K562 (cell line): ENCODE results near the gene MINDY4. TPM values are rescaled to one million over a fixed set of nuclear protein-coding genes. Genes with fewer than 3 reads are reported as not detected.
A peak's percentile ranks its signal among the peaks of the same experiment; 100 is the strongest.

Experiments used
- CAMTA2 ChIP-seq: fragments of 250-450 bp; sonication (Bioruptor Pico); conservative IDR thresholded peaks from 2 replicates; pipeline ENCODE4 v1.5.1; 2022
- CXXC5 ChIP-seq: fragments of 250-450 bp; sonication (Bioruptor Pico); IDR thresholded peaks from 2 replicates; pipeline ENCODE4 v1.8.0; 2022; ENCODE audit warnings: inconsistent platforms, mild to moderate bottlenecking, moderate library complexity
- GATAD2A ChIP-seq: fragments of 450-650 bp; IDR thresholded peaks from 2 replicates; pipeline ENCODE4 v1.6.1; 2017
- HNRNPUL1 ChIP-seq: fragments of 200-400 bp; formaldehyde crosslinking; IDR thresholded peaks from 2 replicates; pipeline ENCODE4 v1.6.1; 2017; ENCODE audit warnings: low read length
- MBD2 ChIP-seq: sonication (generic); IDR thresholded peaks from 2 replicates; pipeline ENCODE4 v1.6.1; 2016; ENCODE audit warnings: low read depth, borderline replicate concordance
- MXI1 ChIP-seq: IDR thresholded peaks from 2 replicates; pipeline ENCODE4 v1.6.1; 2011; ENCODE audit warnings: low read depth, mild to moderate bottlenecking, improper control_type of control experiment, low read length
- NFYB ChIP-seq: IDR thresholded peaks from 2 replicates; pipeline ENCODE4 v1.6.1; 2011; ENCODE audit warnings: mild to moderate bottlenecking, moderate library complexity; ENCODE audit not compliant: insufficient read length; ENCODE audit errors: extremely low read depth
- SAFB ChIP-seq: fragments of 200-400 bp; formaldehyde crosslinking; IDR thresholded peaks from 2 replicates; pipeline ENCODE4 v1.6.1; 2017; ENCODE audit warnings: low read depth, low read length, borderline replicate concordance
- SLC30A9 ChIP-seq: fragments of 250-450 bp; sonication (Bioruptor Pico); IDR thresholded peaks from 2 replicates; pipeline ENCODE4 v1.8.0; 2022; ENCODE audit warnings: mild to moderate bottlenecking, moderate library complexity
- SMAD2 ChIP-seq: fragments of 150-350 bp; IDR thresholded peaks from 2 replicates; pipeline ENCODE4 v1.6.1; 2014; ENCODE audit warnings: low read depth, mild to moderate bottlenecking, low read length
- SMARCA4 ChIP-seq: fragments of 450-650 bp; IDR thresholded peaks from 2 replicates; pipeline ENCODE4 v1.6.1; 2016
- TAF15 ChIP-seq: fragments of 200-400 bp; formaldehyde crosslinking; IDR thresholded peaks from 2 replicates; pipeline ENCODE4 v1.6.1; 2017; ENCODE audit warnings: mild to moderate bottlenecking, low read depth, low read length, moderate library complexity
- WHSC1 ChIP-seq: IDR thresholded peaks from one replicate; pipeline ENCODE4 v1.6.1; 2012; ENCODE audit warnings: low read length, control low read depth, inconsistent platforms
- ZBTB17 ChIP-seq: fragments of 450-650 bp; formaldehyde crosslinking; IDR thresholded peaks from 2 replicates; pipeline ENCODE4 v1.4.0; 2020; ENCODE audit warnings: mild to moderate bottlenecking
- ZKSCAN8 ChIP-seq: fragments of 200-800 bp; sonication (Bioruptor generic); IDR thresholded peaks from 2 replicates; pipeline ENCODE4 v1.6.1; 2016; ENCODE audit warnings: missing genetic modification characterization, missing compliant biosample characterization
- ZNF551 ChIP-seq: fragments of 250-450 bp; sonication (Bioruptor Pico); IDR thresholded peaks from 2 replicates; pipeline ENCODE4 v1.5.0; 2021; ENCODE audit warnings: mild to moderate bottlenecking, moderate library complexity
- ZNF696 ChIP-seq: fragments of 250-450 bp; sonication (Bioruptor Pico); conservative IDR thresholded peaks from 2 replicates; pipeline ENCODE4 v1.4.0; 2020; ENCODE audit warnings: mild to moderate bottlenecking, moderate library complexity
- polyA plus RNA-seq, 8 experiments: library from polyadenylated mRNA; depleted of rRNA in 4 of 8; stranded (reverse) in 5 of 8; unstranded in 3 of 8; fragments of >200 nt; fragmentation: Nextera tagmentation in 2 of 8; fragmentation: Illumina TruSeq in 1 of 8; extraction: Ambion mirVana in 2 of 8; extraction: Trizol in 1 of 8; gene quantifications; 2 replicates each; pipeline versions ENCODE4 v1.2.1 to v1.2.3, GENCODE V29; 2011 to 2014; ENCODE audit warnings: inconsistent platforms in 1 of 8, missing spikeins in 1 of 8
- total RNA-seq, 7 experiments: library from RNA; depleted of rRNA in 6 of 7; stranded (reverse); fragments of >200 nt in 6 of 7; fragmentation: Illumina TruSeq in 2 of 7; extraction: Trizol in 2 of 7; gene quantifications; 2 replicates each; pipeline versions ENCODE4 v1.2.1 to v1.2.3, GENCODE V29; 2011 to 2021; ENCODE audit warnings: low replicate concordance in 1 of 7
- TF ChIP-seq, protein P1 (sequence below): fragments of 250-450 bp; sonication (Bioruptor Pico); IDR thresholded peaks from 2 replicates; pipeline ENCODE4 v1.8.0; 2022; ENCODE audit warnings: inconsistent platforms
- TF ChIP-seq, protein P2 (sequence below), 3 experiments: IDR thresholded peaks in 2 of 3; conservative IDR thresholded peaks in 1 of 3; 2 replicates each; pipeline ENCODE4 v1.5.1; 2011 to 2012; ENCODE audit warnings: low read length in 3 of 3, mild to moderate bottlenecking in 3 of 3, control low read depth in 2 of 3, improper control_type of control experiment in 1 of 3, inconsistent platforms in 1 of 3, low read depth in 1 of 3, mixed read lengths in 1 of 3, moderate library complexity in 1 of 3; ENCODE audit not compliant: insufficient read depth in 2 of 3
- TF ChIP-seq, protein P3 (sequence below): fragments of 450-650 bp; IDR thresholded peaks from 2 replicates; pipeline ENCODE4 v1.6.1; 2017; ENCODE audit warnings: antibody characterized with exemption
- TF ChIP-seq, protein P4 (sequence below): fragments of 250-450 bp; sonication (Bioruptor Pico); IDR thresholded peaks from 2 replicates; pipeline ENCODE4 v1.4.0; 2020; ENCODE audit warnings: borderline replicate concordance
- TF ChIP-seq, protein P5 (sequence below): fragments of 250-450 bp; sonication (Bioruptor Pico); IDR thresholded peaks from 2 replicates; pipeline ENCODE4 v1.8.0; 2021; ENCODE audit warnings: borderline replicate concordance, mild to moderate bottlenecking, moderate library complexity; ENCODE audit not compliant: poor library complexity, severe bottlenecking

The MINDY4 gene
- total and polyA plus RNA-seq, 9 of the 15 experiments (the other 6 are each of a cell fraction or from before 2014, with no cell fraction given) = 2.1 to 16.7 (median 11.0) TPM

DNA sequence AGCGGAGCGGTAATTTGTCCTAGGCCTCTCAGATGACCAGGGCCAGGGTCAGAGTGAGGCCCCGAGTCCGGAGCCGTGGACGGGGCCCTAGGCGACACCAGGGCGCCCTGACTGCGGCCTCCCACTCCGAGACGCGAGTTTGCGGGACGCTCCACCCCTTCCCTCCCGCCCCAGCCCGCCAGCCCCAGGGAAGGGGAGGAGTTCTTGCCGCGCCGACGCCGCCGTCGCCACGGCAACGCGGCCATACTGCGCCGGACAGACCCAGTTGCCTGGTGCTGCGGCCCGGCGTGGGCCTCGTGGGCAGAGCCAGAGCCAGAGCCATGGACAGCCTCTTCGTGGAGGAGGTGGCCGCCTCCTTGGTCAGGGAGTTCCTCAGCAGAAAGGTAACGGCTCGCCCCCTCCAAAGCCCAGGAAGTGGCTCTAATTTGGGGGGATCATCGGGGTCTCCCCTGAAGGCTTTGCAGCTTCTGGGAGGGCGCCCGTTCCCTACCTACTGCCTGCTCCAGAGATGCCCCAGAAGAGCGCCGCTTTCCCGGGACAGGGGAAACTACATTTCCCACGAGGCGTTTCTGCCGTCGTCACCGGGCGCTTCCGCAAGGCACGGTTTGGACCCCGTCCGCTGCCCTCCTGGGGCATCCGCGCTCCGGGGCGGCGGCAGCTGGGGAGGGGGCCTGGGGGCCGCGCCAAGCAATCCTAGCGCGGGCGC, at the start of gene MINDY4 (continued):
- TF ChIP-seq, protein P1, sequence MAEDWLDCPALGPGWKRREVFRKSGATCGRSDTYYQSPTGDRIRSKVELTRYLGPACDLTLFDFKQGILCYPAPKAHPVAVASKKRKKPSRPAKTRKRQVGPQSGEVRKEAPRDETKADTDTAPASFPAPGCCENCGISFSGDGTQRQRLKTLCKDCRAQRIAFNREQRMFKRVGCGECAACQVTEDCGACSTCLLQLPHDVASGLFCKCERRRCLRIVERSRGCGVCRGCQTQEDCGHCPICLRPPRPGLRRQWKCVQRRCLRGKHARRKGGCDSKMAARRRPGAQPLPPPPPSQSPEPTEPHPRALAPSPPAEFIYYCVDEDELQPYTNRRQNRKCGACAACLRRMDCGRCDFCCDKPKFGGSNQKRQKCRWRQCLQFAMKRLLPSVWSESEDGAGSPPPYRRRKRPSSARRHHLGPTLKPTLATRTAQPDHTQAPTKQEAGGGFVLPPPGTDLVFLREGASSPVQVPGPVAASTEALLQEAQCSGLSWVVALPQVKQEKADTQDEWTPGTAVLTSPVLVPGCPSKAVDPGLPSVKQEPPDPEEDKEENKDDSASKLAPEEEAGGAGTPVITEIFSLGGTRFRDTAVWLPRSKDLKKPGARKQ = no peak
- TF ChIP-seq CXXC5 = peak; percentile 67
- TF ChIP-seq SAFB = no peak
- TF ChIP-seq ZNF696 (CRISPR knock-in tag) = no peak
- no peak for TF ChIP-seq HNRNPUL1
- TF ChIP-seq ZBTB17 (CRISPR knock-in tag) = no peak
- TF ChIP-seq NFYB = no peak
- TF ChIP-seq WHSC1 = no peak
- TF ChIP-seq SMAD2 = no peak
- TF ChIP-seq GATAD2A = no peak
- TF ChIP-seq, protein P2, sequence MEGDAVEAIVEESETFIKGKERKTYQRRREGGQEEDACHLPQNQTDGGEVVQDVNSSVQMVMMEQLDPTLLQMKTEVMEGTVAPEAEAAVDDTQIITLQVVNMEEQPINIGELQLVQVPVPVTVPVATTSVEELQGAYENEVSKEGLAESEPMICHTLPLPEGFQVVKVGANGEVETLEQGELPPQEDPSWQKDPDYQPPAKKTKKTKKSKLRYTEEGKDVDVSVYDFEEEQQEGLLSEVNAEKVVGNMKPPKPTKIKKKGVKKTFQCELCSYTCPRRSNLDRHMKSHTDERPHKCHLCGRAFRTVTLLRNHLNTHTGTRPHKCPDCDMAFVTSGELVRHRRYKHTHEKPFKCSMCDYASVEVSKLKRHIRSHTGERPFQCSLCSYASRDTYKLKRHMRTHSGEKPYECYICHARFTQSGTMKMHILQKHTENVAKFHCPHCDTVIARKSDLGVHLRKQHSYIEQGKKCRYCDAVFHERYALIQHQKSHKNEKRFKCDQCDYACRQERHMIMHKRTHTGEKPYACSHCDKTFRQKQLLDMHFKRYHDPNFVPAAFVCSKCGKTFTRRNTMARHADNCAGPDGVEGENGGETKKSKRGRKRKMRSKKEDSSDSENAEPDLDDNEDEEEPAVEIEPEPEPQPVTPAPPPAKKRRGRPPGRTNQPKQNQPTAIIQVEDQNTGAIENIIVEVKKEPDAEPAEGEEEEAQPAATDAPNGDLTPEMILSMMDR (IDR thresholded peaks at IDR 0.05 in 2 of 3, conservative IDR thresholded peaks at IDR 0.05 in 1 of 3; ENCODE audit: insufficient read depth in 2 of 3, low read depth in 1 of 3, low read length in 3 of 3) = no peak
- no peak for TF ChIP-seq ZKSCAN8
- peak; percentile 73; the same call in 1 of the 2 replicates for TF ChIP-seq MXI1
- TF ChIP-seq SLC30A9 (CRISPR knock-in tag) = no peak
- no peak for TF ChIP-seq CAMTA2 (CRISPR knock-in tag)
- no peak for TF ChIP-seq ZNF551 (CRISPR knock-in tag)
- no peak for TF ChIP-seq SMARCA4
- TF ChIP-seq, protein P3, sequence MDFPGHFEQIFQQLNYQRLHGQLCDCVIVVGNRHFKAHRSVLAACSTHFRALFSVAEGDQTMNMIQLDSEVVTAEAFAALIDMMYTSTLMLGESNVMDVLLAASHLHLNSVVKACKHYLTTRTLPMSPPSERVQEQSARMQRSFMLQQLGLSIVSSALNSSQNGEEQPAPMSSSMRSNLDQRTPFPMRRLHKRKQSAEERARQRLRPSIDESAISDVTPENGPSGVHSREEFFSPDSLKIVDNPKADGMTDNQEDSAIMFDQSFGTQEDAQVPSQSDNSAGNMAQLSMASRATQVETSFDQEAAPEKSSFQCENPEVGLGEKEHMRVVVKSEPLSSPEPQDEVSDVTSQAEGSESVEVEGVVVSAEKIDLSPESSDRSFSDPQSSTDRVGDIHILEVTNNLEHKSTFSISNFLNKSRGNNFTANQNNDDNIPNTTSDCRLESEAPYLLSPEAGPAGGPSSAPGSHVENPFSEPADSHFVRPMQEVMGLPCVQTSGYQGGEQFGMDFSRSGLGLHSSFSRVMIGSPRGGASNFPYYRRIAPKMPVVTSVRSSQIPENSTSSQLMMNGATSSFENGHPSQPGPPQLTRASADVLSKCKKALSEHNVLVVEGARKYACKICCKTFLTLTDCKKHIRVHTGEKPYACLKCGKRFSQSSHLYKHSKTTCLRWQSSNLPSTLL = no peak
- no peak for TF ChIP-seq TAF15
- TF ChIP-seq, protein P4, sequence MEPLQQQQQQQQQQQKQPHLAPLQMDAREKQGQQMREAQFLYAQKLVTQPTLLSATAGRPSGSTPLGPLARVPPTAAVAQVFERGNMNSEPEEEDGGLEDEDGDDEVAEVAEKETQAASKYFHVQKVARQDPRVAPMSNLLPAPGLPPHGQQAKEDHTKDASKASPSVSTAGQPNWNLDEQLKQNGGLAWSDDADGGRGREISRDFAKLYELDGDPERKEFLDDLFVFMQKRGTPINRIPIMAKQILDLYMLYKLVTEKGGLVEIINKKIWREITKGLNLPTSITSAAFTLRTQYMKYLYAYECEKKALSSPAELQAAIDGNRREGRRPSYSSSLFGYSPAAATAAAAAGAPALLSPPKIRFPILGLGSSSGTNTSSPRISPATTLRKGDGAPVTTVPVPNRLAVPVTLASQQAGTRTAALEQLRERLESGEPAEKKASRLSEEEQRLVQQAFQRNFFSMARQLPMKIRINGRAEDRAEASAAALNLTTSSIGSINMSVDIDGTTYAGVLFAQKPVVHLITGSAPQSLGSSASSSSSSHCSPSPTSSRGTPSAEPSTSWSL = no peak
- TF ChIP-seq, protein P5, sequence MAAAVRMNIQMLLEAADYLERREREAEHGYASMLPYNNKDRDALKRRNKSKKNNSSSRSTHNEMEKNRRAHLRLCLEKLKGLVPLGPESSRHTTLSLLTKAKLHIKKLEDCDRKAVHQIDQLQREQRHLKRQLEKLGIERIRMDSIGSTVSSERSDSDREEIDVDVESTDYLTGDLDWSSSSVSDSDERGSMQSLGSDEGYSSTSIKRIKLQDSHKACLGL = peak; percentile 40
- no peak; the same call in 1 of the 2 replicates for TF ChIP-seq MBD2
